HG02970 (cell line): ENCODE measurements around the gene FGD5.
"Not testable (repeated sequence)": the region's sequence is repeated elsewhere in the genome, so short reads cannot be mapped to it uniquely, and the experiment has no call there.

Experiments used
- ATAC-seq: cut with Tn5 transposase; IDR thresholded peaks from one replicate; pipeline ENCODE4 v1.9.1; 2021; ENCODE audit warnings: mild to moderate bottlenecking, moderate library complexity, moderate number of reproducible peaks; ENCODE audit not compliant: unreplicated experiment, low FRiP score

FGD5 gene

DNA sequence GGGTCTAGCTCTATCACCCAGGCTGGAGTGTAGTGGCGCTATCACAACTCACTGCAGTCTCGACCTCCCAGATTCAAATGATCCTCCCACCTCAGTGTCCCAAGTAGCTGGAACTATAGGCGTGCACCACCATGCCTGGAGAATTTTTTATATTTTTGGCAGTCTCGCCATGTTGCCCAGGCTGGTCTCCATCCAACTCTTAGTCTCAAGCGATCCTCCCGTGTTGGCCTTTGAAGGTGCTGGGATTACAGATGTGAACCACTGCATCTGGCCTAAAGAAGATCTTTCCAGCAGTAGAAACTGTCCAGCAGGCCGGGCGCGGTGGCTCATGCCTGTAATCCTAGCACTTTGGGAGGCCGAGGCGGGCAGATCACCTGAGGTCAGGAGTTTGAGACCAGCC lies 73.5 kb downstream of the FGD5 start:
- ATAC-seq = no peak

DNA sequence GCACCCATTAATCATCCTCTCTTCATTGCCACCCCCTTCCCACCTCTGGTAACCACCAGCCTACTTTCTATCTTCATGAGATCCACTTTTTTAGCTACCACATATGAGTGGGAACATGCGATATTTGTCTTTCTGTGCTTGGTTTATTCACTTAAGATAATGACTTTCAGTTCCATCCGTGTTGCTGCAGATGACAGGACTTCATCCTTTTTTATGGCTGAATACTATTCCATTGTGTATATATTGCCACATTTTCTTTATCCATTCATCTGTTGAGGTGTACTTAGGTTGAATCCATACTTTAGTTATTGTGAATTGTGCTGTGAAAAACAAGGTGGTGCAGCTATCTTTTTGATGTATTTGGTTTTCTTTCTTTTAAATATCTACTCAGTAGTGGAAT lies 75.3 kb downstream of the FGD5 start:
- ATAC-seq = no peak

GRCh38 chr3:14897266-14897665 lies 78.5 kb downstream of the FGD5 start:
- no peak for ATAC-seq

DNA sequence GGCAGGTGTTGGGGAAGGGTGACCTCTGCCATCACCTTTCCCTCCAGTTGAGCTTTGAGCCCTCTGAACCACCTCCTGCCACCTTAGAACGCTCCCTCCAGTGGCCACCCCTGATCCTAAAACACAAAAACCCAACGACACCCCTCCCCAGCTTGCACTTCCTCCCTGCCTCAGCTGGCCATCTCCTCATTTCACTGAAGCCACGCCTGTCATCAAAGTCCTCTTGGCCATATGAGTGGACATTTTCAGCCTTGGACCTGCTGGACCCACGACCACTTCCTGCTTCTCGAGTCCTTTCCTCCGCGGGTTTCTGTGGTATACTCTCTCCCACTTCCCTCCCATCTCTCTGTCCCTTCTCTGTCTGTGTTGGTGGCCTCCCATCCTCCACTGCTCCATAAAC lies 80.2 kb downstream of the FGD5 start:
- ATAC-seq = no peak

DNA sequence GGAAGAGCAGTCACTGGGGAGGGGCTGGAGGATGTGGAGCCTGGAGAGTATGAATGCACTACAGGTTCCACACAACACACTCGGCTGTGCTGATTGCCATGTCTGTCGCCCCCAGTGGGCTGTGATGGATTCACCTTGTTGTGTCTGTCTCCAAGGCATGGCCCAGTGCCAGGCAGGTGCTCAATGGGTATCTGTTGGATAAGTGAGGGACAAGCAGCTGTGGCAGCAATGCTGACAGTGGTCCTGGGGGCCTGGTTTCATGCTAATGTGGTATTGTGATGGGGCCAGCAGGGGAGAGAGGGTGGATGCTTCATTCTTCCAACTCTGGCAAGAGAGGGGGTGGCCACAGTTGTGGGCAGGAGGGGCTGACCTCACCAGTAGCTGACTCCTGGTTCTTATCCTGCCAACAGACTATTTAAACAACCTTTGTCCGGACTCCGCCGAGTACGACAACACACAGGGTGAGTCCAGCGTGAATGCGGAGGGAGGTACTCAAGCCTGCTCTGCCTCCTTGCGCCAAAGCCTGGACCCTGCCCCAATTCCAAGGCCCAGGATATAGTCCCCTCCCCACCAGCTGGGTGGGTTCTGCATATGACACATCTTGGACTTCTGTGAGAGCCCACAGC lies 81.3 kb downstream of the FGD5 start:
- no peak for ATAC-seq

- ATAC-seq = no peak
These were observed 82.4 kb downstream of the FGD5 start for GRCh38 chr3:14900881-14901873.

GRCh38 chr3:14902719-14903118 lies 84.0 kb downstream of the FGD5 start:
- no peak for ATAC-seq

DNA sequence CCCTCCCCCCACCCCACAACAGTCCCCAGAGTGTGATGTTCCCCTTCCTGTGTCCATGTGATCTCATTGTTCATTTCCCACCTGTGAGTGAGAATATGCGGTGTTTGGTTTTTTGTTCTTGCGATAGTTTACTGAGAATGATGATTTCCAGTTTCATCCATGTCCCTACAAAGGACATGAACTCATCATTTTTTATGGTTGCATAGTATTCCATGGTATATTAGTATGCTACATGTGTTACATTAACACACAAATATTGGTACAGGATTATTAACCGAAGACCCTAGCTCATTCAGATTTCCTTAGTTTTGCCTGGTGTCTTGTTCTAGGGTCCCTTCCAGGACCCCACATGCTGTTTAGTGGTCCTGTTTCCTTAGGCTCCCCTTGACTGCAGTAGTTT lies 84.7 kb downstream of the FGD5 start:
- not testable (repeated sequence) for ATAC-seq

GRCh38 chr3:14905055-14905657 lies 86.4 kb downstream of the FGD5 start:
- no peak for ATAC-seq

- ATAC-seq = no peak
These were observed 87.7 kb downstream of the FGD5 start for GRCh38 chr3:14906355-14906971.

- no peak for ATAC-seq
These were observed 88.5 kb downstream of the FGD5 start for GRCh38 chr3:14907043-14907966.

GRCh38 chr3:14909250-14909649 lies 90.5 kb downstream of the FGD5 start:
- no peak for ATAC-seq

- no peak for ATAC-seq
These were observed 92.9 kb downstream of the FGD5 start for GRCh38 chr3:14911651-14912050.

DNA sequence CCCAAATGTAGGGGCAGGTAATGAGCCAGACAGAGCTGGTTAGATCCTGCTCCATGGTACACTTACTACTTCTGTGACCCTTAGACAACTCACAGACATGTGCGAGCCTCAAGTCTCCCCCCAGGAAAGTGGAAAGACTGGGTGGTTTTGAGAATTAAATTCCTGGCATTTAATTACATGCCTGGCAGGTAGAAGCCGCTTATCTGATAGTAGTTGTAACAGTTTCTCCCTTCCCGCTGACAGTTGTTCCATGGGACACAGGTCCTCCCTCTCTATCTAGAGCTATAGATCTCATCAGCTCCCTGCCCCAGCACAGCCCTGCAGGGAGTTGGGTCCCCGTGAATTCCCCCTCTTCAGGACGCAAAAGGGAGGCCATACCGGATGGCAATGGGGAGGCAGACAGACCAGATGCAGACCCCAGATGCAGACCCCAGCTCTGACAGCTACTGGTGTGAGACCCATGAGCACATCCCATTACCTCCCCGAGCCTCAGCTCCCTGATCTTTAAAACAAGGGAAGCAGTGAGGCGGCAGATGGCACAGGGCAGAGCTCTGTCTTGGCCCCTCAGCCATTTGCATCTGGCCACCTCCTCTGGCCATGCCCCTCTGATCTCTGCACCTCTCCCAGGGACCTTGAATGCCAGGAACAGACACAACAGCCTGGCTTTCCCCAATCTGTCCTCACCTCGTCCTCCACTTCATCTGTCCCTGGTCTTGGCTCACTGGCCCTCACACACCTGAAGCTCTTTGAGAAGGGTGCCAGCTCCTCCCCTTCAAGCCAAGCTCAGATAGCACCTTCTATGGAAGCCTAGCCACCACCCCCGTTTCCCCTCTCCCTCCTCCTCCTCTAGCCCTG lies 94.5 kb downstream of the FGD5 start:
- no peak for ATAC-seq

DNA sequence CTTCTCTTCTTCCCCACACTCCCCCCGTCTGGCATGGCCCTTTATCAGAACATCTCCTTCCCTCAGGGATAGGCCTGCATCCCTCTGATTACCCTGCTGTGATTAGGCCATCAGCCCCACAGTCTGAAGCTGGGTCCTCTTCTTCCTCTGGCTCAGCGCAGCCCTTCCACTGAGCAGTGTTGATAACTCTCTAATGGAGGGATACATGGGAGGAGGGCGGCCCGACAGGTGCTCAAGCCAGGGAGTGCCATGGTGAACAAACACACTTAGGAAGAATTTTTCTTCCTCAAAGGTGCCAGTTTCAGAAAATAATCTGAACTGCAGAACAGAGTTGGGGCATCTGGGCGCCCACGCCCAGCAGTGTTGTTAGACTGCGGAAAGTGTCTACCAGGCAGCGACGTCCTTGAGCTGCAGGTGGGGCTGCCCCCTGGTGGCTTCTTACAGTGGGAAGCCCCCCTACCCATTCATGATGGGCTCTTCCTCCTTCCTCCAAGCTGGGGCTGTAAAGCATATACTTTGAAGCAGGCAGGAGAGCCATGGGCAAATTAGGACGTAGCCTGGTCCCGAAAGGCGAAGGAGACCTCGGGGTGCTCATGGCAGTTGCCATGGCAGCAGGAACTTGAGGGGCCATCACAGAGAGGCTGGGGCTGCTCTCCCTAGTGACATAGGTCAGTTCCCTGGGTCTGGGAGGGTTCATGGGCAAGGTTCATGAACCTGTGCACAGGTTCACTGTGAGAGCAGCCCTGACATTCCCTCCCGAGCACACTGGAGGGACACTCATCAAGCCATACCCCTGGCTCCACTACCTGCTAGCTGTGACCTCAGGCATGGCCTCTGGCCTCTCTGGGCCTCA lies 95.4 kb downstream of the FGD5 start:
- no peak for ATAC-seq

DNA sequence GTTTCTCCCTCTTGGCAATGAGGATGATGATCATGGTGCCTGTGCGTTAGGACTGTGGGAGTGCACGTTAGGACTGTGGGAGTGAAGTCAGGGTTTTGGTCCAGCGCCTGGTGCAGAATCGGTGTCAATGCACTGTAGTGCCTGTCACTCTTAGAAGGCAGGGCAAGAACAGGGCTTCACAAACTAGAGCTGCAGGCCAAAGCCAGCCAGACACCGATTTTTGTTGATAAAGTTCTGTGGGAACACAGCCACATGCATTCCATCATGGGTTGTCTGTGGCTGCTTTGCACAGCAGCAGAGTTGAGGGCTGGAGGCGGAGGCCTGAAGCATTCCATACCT lies 96.0 kb downstream of the FGD5 start:
- ATAC-seq = no peak

DNA sequence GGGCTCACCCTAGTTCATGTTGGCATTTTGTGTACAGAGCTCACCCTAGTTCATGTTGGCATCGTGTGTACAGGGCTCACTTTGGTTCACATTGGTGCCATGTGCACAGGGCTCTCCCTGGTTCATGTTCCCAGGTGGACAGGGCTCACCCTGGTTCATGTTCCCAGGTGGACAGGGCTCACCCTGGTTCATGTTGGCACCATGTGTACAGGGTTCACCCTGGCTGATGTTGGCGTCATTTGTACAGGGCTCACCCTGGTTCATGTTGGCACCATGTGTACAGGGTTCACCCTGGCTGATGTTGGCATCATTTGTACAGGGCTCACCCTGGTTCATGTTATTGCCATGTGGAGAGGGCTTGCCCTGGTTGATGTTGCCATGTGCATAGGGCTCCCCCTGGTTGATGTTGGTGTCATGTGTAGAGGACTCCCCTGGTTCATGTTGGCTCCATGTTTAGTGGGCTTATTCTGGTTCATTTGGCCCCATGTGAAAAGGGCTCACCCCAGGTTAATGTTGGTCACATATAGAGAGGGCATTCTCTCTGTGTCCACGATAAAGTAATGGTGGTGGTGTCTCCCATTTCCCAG lies 97.0 kb downstream of the FGD5 start:
- ATAC-seq = no peak

- ATAC-seq = no peak
These were observed 99.6 kb downstream of the FGD5 start for GRCh38 chr3:14918356-14918860.
